Astrocyte (in vitro differentiated cells and primary cell): ENCODE data around the gene MRPL43.

Experiments
- EZH2 ChIP-seq: IDR thresholded peaks from 2 replicates; pipeline ENCODE4 v1.6.1; 2012; ENCODE audit warnings: mild to moderate bottlenecking, low read length, inconsistent platforms; ENCODE audit not compliant: insufficient read depth
- TF ChIP-seq, protein P1 (sequence below): IDR thresholded peaks from 2 replicates; pipeline ENCODE4 v1.5.1; 2011; ENCODE audit warnings: low read depth, mild to moderate bottlenecking, inconsistent platforms, low read length, moderate library complexity; ENCODE audit not compliant: insufficient read depth

- TF ChIP-seq, protein P1, sequence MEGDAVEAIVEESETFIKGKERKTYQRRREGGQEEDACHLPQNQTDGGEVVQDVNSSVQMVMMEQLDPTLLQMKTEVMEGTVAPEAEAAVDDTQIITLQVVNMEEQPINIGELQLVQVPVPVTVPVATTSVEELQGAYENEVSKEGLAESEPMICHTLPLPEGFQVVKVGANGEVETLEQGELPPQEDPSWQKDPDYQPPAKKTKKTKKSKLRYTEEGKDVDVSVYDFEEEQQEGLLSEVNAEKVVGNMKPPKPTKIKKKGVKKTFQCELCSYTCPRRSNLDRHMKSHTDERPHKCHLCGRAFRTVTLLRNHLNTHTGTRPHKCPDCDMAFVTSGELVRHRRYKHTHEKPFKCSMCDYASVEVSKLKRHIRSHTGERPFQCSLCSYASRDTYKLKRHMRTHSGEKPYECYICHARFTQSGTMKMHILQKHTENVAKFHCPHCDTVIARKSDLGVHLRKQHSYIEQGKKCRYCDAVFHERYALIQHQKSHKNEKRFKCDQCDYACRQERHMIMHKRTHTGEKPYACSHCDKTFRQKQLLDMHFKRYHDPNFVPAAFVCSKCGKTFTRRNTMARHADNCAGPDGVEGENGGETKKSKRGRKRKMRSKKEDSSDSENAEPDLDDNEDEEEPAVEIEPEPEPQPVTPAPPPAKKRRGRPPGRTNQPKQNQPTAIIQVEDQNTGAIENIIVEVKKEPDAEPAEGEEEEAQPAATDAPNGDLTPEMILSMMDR: no peak
- no peak for TF ChIP-seq EZH2
These were observed 35.8 kb upstream of the MRPL43 start for GRCh38 chr10:101022967-101023705.
